Omental fat pad (tissue), 4 donors: ENCODE results near the gene VEGFA. TPM values are rescaled to one million over a fixed set of nuclear protein-coding genes. Genes with fewer than 3 reads are reported as not detected.

Experiments used
- ATAC-seq: fragments of 150-250 bp; one replicate; pipeline ENCODE4 v1.9.1; 2016; ENCODE audit warnings: mild to moderate bottlenecking, moderate library complexity; ENCODE audit not compliant: low FRiP score
- DNase-seq: peaks from one replicate; pipeline ENCODE4 v3.0.0-alpha.2; 2019; ENCODE audit warnings: low spot score
- CTCF ChIP-seq, 3 donors: fragments of 450-650 bp; IDR thresholded peaks; one replicate each; pipeline ENCODE4 v1.5.1; 2016 to 2017; ENCODE audit warnings: antibody characterized with exemption in 3 of 3, mild to moderate bottlenecking in 3 of 3, moderate library complexity in 2 of 3
- total RNA-seq, 4 donors: library from RNA; depleted of rRNA; stranded (reverse); fragments of >200 nt; gene quantifications; one replicate each; pipeline ENCODE4 v1.1.0, GENCODE V29; 2016

The VEGFA gene
- total RNA-seq, 4 donors from 2014 or later: 157 to 656 (median 510) TPM

GRCh38 chr6:43793875-43794242 lies 23.8 kb downstream of the VEGFA start:
- no peak for TF ChIP-seq CTCF (IDR thresholded peaks at IDR 0.05)
- DNase-seq (no peak), ATAC-seq (no peak)

GRCh38 chr6:43795421-43795820 lies 25.4 kb downstream of the VEGFA start:
- DNase-seq (no peak), ATAC-seq (no peak)
- no peak for TF ChIP-seq CTCF (IDR thresholded peaks at IDR 0.05)

GRCh38 chr6:43796168-43796567 lies 26.2 kb downstream of the VEGFA start:
- no peak for DNase-seq
- no peak for ATAC-seq
- no peak for TF ChIP-seq CTCF (IDR thresholded peaks at IDR 0.05)

- TF ChIP-seq CTCF (IDR thresholded peaks at IDR 0.05): no peak
- DNase-seq (no peak), ATAC-seq (no peak)
These were observed 27.2 kb downstream of the VEGFA start for GRCh38 chr6:43796903-43797890.

- no peak for TF ChIP-seq CTCF (IDR thresholded peaks at IDR 0.05)
- ATAC-seq: no peak
- DNase-seq: no peak
These were observed 27.9 kb downstream of the VEGFA start for GRCh38 chr6:43797919-43798318.

- no peak for TF ChIP-seq CTCF (IDR thresholded peaks at IDR 0.05)
- DNase-seq (no peak), ATAC-seq (no peak)
These were observed 28.9 kb downstream of the VEGFA start for GRCh38 chr6:43798688-43799444.
